ENCODE data around the gene PPM1L.
"Not testable (repeated sequence)": the region's sequence is repeated elsewhere in the genome, so short reads cannot be mapped to it uniquely, and the experiment has no call there.

The PPM1L gene

DNA sequence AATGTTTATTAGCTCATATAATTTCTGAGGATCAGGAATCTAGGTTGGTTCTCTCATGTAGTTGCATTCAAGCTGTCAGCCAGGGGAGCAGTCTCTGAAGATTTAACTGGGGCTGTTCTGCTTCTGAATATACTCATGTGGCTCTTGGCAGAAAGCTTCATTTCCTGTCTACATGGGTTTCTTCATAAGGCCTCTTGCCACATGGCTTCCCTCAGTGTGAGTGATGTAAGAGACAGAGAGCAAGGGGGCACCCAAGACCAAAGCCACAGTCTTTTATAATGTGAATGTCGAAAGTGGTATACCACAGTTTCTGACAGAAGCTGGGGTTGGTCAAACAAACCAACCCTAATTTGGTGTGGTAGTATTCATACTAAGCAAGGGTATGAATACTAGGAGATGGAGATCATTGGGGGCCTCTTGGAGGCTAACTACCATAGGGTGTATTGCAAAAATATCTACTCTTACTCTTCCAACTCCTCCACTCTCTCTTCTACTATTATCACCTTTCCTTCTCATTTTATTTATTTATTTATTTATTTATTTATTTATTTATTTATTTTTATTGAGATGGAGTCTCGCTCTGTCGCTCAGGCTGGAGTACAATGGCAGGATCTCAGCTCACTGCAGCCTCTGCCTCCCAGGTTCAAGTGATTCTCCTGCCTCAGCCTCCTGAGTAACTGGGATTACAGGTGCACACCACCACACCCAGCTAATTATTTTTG lies 225.3 kb downstream of the PPM1L start:
- no peaks in the 10 kb centered on the region for H3K27me3 ChIP-seq (ENCODE audit: control insufficient read depth in 1 of 2, insufficient read depth in 2 of 2, low read length in 2 of 2)
- H3K9me3 ChIP-seq (ENCODE audit: control insufficient read depth in 2 of 2, low read length in 2 of 2) = no peaks in the 10 kb centered on the region
- H3K27ac ChIP-seq (ENCODE audit: low read length) = no peak overlapping the region
- H3K9ac ChIP-seq (ENCODE audit: low read length in 2 of 2) = no peak overlapping the region
- no peaks in the 10 kb centered on the region for H3K36me3 ChIP-seq (ENCODE audit: control insufficient read depth in 2 of 2, insufficient read depth in 2 of 2, low read length in 2 of 2)
- no peak overlapping the region for H3K4me3 ChIP-seq (ENCODE audit: low read length in 2 of 2)
- H3K4me1 ChIP-seq (ENCODE audit: control insufficient read depth, insufficient read depth, low read length) = no peaks in the 10 kb centered on the region

DNA sequence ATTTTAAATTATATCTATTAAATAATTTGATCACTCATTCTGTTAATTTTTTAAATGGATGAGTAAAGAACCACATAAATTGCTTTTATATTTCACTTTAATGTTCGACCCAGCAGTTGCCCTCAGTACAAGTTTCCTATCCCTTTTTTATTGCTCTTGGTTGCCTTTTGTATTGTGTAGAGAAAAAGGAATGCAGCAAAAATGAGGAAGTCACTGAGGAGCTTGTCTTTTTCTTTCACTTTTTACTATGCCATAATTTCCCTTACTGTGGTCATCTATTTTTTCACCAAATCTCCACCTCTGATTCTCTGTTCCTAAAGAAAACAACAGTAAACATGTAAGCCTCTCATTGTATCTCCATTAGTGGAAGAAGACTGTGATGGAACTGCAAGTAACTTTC lies 226.5 kb downstream of the PPM1L start:
- H3K36me3 ChIP-seq (ENCODE audit: control insufficient read depth in 2 of 2, insufficient read depth in 2 of 2, low read length in 2 of 2) = no peaks in the 10 kb centered on the region
- no peaks in the 10 kb centered on the region for H3K9me3 ChIP-seq (ENCODE audit: control insufficient read depth in 2 of 2, low read length in 2 of 2)
- H3K4me1 ChIP-seq (ENCODE audit: control insufficient read depth, insufficient read depth, low read length) = no peaks in the 10 kb centered on the region

DNA sequence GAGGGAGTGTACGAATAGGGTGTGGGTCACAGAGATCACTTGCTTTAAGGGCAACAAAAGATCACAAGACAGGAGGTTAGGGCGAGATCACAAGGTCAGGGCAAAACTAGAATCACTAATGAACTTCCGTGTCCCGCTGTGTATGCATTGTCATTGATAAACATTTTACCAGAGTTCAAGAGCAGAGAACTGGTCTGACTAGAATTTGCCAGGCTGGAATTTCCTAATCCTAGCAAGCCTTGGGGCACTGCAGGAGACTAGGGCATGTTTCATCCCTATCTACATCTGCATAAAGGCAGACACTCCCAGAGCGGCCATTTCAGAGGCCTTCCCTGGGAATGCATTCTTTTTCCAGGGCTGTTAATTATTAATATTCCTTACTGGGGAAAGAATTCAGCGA lies 227.9 kb downstream of the PPM1L start:
- not testable (repeated sequence) for H3K36me3 ChIP-seq (ENCODE audit: control insufficient read depth in 2 of 2, insufficient read depth in 2 of 2, low read length in 2 of 2); H3K9me3 ChIP-seq (ENCODE audit: control insufficient read depth in 2 of 2, low read length in 2 of 2); H3K4me1 ChIP-seq (ENCODE audit: control insufficient read depth, insufficient read depth, low read length); H3K4me3 ChIP-seq (ENCODE audit: low read length in 2 of 2); H3K9ac ChIP-seq (ENCODE audit: low read length in 2 of 2); H3K27ac ChIP-seq (ENCODE audit: low read length); H3K27me3 ChIP-seq (ENCODE audit: control insufficient read depth in 1 of 2, insufficient read depth in 2 of 2, low read length in 2 of 2)

More for the DNA sequence above, 226.5 kb downstream of the PPM1L start:
- Histone ChIP-seq H3K9ac (ENCODE audit: low read length in 2 of 2) (no peak overlapping the region), H3K27me3 (ENCODE audit: control insufficient read depth in 1 of 2, insufficient read depth in 2 of 2, low read length in 2 of 2) (no peaks in the 10 kb centered on the region), H3K27ac (ENCODE audit: low read length) (no peak overlapping the region), H3K4me3 (ENCODE audit: low read length in 2 of 2) (no peak overlapping the region)

DNA sequence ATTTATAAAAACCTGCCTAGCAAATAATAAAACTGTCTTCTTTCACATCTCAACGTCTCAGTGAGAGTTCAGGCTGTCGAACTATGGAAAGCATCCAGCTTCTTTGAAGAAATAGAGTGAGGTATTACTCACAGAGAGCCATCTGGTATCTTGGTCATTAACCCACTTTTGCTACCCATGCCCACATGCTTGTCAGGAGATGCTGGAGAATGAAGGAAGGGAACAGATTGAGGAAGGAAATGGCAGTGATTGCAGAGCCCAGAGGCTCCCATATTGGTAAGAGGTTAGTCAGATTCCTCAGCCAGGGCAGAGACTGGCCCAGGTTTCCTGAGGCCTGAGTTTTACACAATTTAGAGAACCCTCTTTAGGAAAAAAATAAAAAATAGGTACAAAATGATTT lies 230.0 kb downstream of the PPM1L start:
- no peak overlapping the region for H3K9ac ChIP-seq (ENCODE audit: low read length in 2 of 2)
- no peaks in the 10 kb centered on the region for H3K36me3 ChIP-seq (ENCODE audit: control insufficient read depth in 2 of 2, insufficient read depth in 2 of 2, low read length in 2 of 2)
- no peak overlapping the region for H3K27ac ChIP-seq (ENCODE audit: low read length)
- H3K4me3 ChIP-seq (ENCODE audit: low read length in 2 of 2) = no peak overlapping the region
- no peaks in the 10 kb centered on the region for H3K27me3 ChIP-seq (ENCODE audit: control insufficient read depth in 1 of 2, insufficient read depth in 2 of 2, low read length in 2 of 2)
- H3K9me3 ChIP-seq (ENCODE audit: control insufficient read depth in 2 of 2, low read length in 2 of 2) = no peaks in the 10 kb centered on the region
- peaks cover 5% of the 10 kb centered on the region for H3K4me1 ChIP-seq (ENCODE audit: control insufficient read depth, insufficient read depth, low read length)

DNA sequence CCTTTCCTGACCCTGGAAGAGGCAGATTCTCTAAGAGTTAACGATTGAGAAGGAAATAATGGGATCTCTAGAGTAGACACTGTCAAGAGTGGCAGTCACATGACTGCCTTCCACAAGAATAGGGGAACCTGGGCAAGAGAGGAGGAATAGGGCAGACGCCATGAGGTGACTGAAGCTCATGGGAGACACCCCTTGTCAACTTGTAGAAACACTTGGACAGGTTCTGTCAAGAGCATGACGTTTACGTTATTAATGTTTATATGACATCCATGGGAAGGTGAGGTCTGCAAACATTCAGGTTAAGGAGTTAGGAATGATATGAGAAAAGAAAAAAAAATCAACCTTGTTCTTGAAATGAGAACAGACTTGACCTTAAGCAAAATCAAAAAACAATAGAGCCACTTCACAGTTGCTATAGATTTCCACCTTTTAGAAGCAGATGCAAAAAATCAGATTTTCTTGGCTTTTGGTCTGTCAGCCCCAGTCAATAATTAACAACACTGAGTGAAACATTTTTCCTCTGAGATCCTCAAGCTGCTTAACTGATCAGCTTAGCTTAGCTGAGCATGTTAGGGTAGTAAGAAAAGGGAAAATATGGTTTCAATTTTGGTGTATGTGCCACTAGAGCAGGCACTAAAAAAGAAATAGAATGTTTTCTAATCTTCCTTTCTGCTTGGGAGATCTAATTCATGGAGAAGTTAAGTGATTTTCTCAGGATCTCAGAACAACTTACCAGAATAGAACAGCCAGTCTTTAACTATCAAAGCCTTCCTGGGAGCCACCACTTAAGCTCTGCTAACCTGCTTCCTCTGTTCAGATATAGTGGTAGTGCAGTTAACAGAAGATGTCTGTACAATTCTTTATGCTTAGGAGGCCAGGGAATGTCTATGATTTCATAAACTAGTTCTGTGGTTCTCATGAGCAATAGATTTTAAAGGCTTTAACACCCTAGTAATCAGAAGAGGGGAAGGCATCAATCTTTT lies 232.2 kb downstream of the PPM1L start:
- Histone ChIP-seq H3K9ac (ENCODE audit: low read length in 2 of 2) (no peak overlapping the region), H3K27me3 (ENCODE audit: control insufficient read depth in 1 of 2, insufficient read depth in 2 of 2, low read length in 2 of 2) (no peaks in the 10 kb centered on the region), H3K4me3 (ENCODE audit: low read length in 2 of 2) (no peak overlapping the region), H3K27ac (ENCODE audit: low read length) (no peak overlapping the region), H3K4me1 (ENCODE audit: control insufficient read depth, insufficient read depth, low read length) (peaks cover 6% of the 10 kb centered on the region), H3K36me3 (ENCODE audit: control insufficient read depth in 2 of 2, insufficient read depth in 2 of 2, low read length in 2 of 2) (no peaks in the 10 kb centered on the region), H3K9me3 (ENCODE audit: control insufficient read depth in 2 of 2, low read length in 2 of 2) (no peaks in the 10 kb centered on the region)

DNA sequence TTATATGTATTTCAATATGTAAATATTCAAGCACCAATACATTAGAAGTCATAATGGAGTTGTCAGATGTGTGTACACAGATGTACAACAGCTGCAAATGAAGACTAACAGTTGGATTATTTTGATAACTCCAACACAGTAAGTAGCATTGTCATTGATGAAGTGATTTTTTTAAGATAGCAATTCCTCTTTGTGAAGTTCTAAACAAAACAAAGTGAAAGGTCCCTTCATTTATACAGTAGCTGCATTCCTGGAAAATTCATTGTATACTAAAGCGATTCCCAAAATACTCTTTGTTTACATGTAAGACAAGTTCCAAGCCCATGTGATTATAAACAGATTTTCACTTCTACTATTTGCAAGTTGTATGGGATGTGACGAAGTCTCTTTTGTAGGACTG lies 234.4 kb downstream of the PPM1L start:
- Histone ChIP-seq H3K4me3 (ENCODE audit: low read length in 2 of 2) (no peak overlapping the region), H3K27ac (ENCODE audit: low read length) (no peak overlapping the region), H3K4me1 (ENCODE audit: control insufficient read depth, insufficient read depth, low read length) (peaks cover 6% of the 10 kb centered on the region), H3K27me3 (ENCODE audit: control insufficient read depth in 1 of 2, insufficient read depth in 2 of 2, low read length in 2 of 2) (no peaks in the 10 kb centered on the region), H3K9ac (ENCODE audit: low read length in 2 of 2) (no peak overlapping the region), H3K9me3 (ENCODE audit: control insufficient read depth in 2 of 2, low read length in 2 of 2) (no peaks in the 10 kb centered on the region), H3K36me3 (ENCODE audit: control insufficient read depth in 2 of 2, insufficient read depth in 2 of 2, low read length in 2 of 2) (no peaks in the 10 kb centered on the region)

DNA sequence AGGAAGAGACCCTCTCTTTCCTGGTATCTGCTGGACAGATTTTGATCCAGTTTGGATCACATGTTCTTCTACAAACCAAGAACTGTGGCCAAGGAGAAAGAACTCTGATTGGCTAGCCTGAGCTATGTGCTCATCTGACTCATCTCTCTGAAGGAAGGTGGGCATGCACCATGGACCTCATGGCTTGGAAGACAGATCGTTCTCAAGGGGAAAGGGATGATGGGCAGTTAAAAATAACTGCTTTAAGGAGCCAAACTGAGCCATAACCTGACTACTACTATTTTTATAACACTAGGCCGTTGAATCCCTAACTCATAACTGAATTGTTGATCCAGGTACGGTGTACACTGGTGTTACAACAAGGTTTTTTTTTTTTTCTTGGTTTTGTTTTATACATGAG lies 236.7 kb downstream of the PPM1L start:
- no peak overlapping the region for H3K27ac ChIP-seq (ENCODE audit: low read length)
- no peaks in the 10 kb centered on the region for H3K9me3 ChIP-seq (ENCODE audit: control insufficient read depth in 2 of 2, low read length in 2 of 2)
- H3K9ac ChIP-seq (ENCODE audit: low read length in 2 of 2) = no peak overlapping the region
- no peaks in the 10 kb centered on the region for H3K36me3 ChIP-seq (ENCODE audit: control insufficient read depth in 2 of 2, insufficient read depth in 2 of 2, low read length in 2 of 2)
- peaks cover 6% of the 10 kb centered on the region for H3K4me1 ChIP-seq (ENCODE audit: control insufficient read depth, insufficient read depth, low read length)
- H3K4me3 ChIP-seq (ENCODE audit: low read length in 2 of 2) = no peak overlapping the region
- H3K27me3 ChIP-seq (ENCODE audit: control insufficient read depth in 1 of 2, insufficient read depth in 2 of 2, low read length in 2 of 2) = no peaks in the 10 kb centered on the region

DNA sequence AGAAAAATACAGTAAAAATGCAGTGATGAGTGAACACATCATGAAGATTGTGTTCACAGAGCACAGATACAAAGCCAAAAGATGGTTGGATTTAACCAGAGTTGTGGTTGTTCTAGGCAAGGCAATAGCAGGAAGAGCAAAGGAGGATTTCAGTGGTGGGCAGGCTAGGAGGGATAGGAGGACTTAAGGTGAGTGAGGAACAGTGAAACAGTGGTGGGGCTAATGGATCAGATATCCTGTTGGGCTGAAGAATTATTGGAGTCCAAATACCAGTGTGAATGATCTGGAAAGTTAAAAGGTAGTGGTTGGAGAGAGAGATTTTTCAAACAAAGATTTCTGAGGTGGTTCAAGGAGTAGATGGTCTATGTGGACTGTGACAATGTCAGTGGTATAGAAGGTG lies 240.8 kb downstream of the PPM1L start:
- Histone ChIP-seq H3K9me3 (ENCODE audit: control insufficient read depth in 2 of 2, low read length in 2 of 2) (no peaks in the 10 kb centered on the region), H3K4me1 (ENCODE audit: control insufficient read depth, insufficient read depth, low read length) (no peaks in the 10 kb centered on the region), H3K27me3 (ENCODE audit: control insufficient read depth in 1 of 2, insufficient read depth in 2 of 2, low read length in 2 of 2) (no peaks in the 10 kb centered on the region), H3K4me3 (ENCODE audit: low read length in 2 of 2) (no peak overlapping the region), H3K36me3 (ENCODE audit: control insufficient read depth in 2 of 2, insufficient read depth in 2 of 2, low read length in 2 of 2) (no peaks in the 10 kb centered on the region), H3K27ac (ENCODE audit: low read length) (no peak overlapping the region), H3K9ac (ENCODE audit: low read length in 2 of 2) (no peak overlapping the region)

DNA sequence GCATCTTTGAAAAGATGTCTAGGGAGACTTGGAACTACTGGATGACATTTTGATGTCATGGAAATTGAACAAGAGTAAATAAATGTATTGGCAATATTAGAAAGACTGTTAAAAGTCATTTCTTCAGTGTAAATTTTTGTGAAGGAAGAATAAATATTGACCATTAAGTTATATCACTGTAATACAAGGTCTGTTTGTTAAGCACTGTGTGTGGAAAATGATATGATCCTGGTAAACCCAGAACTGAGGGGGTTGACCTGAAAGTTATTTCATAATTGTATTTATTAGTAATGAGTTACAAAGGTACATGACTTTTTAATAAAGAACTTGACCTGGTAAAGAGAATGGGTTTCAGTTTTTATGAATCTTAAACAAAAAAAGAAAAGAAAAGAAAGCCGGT lies 242.6 kb downstream of the PPM1L start:
- Histone ChIP-seq H3K4me3 (ENCODE audit: low read length in 2 of 2) (no peak overlapping the region), H3K4me1 (ENCODE audit: control insufficient read depth, insufficient read depth, low read length) (no peaks in the 10 kb centered on the region), H3K36me3 (ENCODE audit: control insufficient read depth in 2 of 2, insufficient read depth in 2 of 2, low read length in 2 of 2) (no peaks in the 10 kb centered on the region), H3K27me3 (ENCODE audit: control insufficient read depth in 1 of 2, insufficient read depth in 2 of 2, low read length in 2 of 2) (no peaks in the 10 kb centered on the region), H3K9ac (ENCODE audit: low read length in 2 of 2) (no peak overlapping the region), H3K27ac (ENCODE audit: low read length) (no peak overlapping the region), H3K9me3 (ENCODE audit: control insufficient read depth in 2 of 2, low read length in 2 of 2) (no peaks in the 10 kb centered on the region)

DNA sequence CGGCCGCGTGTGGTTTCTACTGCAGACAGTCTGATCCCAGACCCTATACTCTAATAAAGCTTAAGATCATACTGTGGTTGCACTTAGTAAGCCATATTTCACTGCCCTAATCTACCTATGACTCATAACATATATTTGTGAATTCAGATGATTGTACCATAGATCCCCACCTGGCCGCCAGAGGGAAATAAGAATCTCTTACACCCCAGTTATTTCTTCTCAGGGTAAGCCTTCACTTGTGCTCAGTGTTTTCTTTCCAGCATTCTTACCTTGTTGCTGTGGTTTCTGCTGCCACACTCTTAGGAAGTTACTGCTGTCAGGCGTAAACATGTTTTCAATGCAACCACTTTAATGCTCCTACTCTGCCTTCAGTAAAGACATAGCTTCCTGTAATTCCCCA lies 243.2 kb downstream of the PPM1L start:
- Histone ChIP-seq H3K27me3 (ENCODE audit: control insufficient read depth in 1 of 2, insufficient read depth in 2 of 2, low read length in 2 of 2) (no peaks in the 10 kb centered on the region), H3K4me3 (ENCODE audit: low read length in 2 of 2) (no peak overlapping the region), H3K36me3 (ENCODE audit: control insufficient read depth in 2 of 2, insufficient read depth in 2 of 2, low read length in 2 of 2) (no peaks in the 10 kb centered on the region), H3K9ac (ENCODE audit: low read length in 2 of 2) (no peak overlapping the region), H3K9me3 (ENCODE audit: control insufficient read depth in 2 of 2, low read length in 2 of 2) (no peaks in the 10 kb centered on the region), H3K4me1 (ENCODE audit: control insufficient read depth, insufficient read depth, low read length) (no peaks in the 10 kb centered on the region), H3K27ac (ENCODE audit: low read length) (no peak overlapping the region)

DNA sequence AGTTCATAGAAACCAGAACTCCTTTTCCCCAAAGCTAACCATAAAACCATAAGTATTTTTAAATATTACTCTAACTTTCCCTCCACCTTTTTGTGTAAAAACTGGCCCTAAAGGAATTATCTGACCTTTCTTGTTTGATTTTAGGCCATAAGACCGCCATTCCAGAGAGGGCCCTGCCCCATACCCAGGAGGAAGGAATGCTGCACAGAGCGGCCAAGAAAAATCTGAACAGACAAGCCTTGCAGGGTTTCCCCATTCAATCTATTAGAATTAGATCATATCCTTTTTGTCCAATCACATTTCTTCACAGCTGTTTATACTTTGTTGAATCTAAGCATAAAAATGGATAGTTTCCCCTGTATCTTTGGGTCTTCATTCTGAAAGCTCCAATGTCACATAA lies 252.1 kb downstream of the PPM1L start:
- Histone ChIP-seq H3K4me1 (ENCODE audit: control insufficient read depth, insufficient read depth, low read length) (no peaks in the 10 kb centered on the region), H3K4me3 (ENCODE audit: low read length in 2 of 2) (no peak overlapping the region), H3K27me3 (ENCODE audit: control insufficient read depth in 1 of 2, insufficient read depth in 2 of 2, low read length in 2 of 2) (no peaks in the 10 kb centered on the region), H3K27ac (ENCODE audit: low read length) (no peak overlapping the region), H3K9ac (ENCODE audit: low read length in 2 of 2) (no peak overlapping the region), H3K36me3 (ENCODE audit: control insufficient read depth in 2 of 2, insufficient read depth in 2 of 2, low read length in 2 of 2) (no peaks in the 10 kb centered on the region), H3K9me3 (ENCODE audit: control insufficient read depth in 2 of 2, low read length in 2 of 2) (no peaks in the 10 kb centered on the region)

All from stomach smooth muscle (tissue), 2 donors.